Measurements from ENCODE around the gene RUFY4. TPM values are rescaled to one million over a fixed set of nuclear protein-coding genes. Genes with fewer than 3 reads are reported as not detected.

Gene RUFY4
- polyA plus RNA-seq, 1 donor (not counting 4 experiments of a cell fraction or from before 2014, with no cell fraction given), result not detected

- FAIRE-seq (peak; percentile 48), DNase-seq (ENCODE audit: low read depth, low spot score) (no peak)
- no peak overlapping the region for H2AFZ ChIP-seq (ENCODE audit: control insufficient read depth, low read length)
- H3K4me2 ChIP-seq (ENCODE audit: control insufficient read depth, extremely low read depth, insufficient read depth, low read depth, low read length), result no peak overlapping the region
- no peaks in the 10 kb centered on the region for H3K79me2 ChIP-seq (ENCODE audit: control insufficient read depth, insufficient read depth, low read length)
- no peak overlapping the region for H3K4me3 ChIP-seq (ENCODE audit: control insufficient read depth in 2 of 3, extremely low read depth in 1 of 3, insufficient read depth in 2 of 3, low read depth in 1 of 3, low read length in 3 of 3)
- peaks cover 14% of the 10 kb centered on the region for H3K27me3 ChIP-seq (ENCODE audit: control insufficient read depth, extremely low read depth, insufficient read depth, low read length)
- H3K27ac ChIP-seq (ENCODE audit: control insufficient read depth, insufficient read depth, low read length), result no peak overlapping the region
- H3K9me3 ChIP-seq (ENCODE audit: control insufficient read depth, low read depth, low read length), result no peaks in the 10 kb centered on the region
- TF ChIP-seq CTCF (optimal IDR thresholded peaks at IDR 0.05 in 1 of 3, IDR thresholded peaks at IDR 0.05 in 1 of 3, conservative IDR thresholded peaks at IDR 0.05 in 1 of 3; ENCODE audit: extremely low read depth in 1 of 3, insufficient read depth in 2 of 3, low read length in 3 of 3), result peak; percentile 50 to 68 (median 50)
- TF ChIP-seq EZH2 (IDR thresholded peaks at IDR 0.05; ENCODE audit: low read length), result no peak
- no peaks in the 10 kb centered on the region for H3K9me1 ChIP-seq (ENCODE audit: control insufficient read depth, extremely low read depth, insufficient read depth, low read length)
- H3K4me1 ChIP-seq (ENCODE audit: control insufficient read depth, extremely low read depth, insufficient read depth, low read length), result no peaks in the 10 kb centered on the region
- dilution Hi-C loops (cut with MboI; ENCODE audit: extremely low pct_ligation_motif_present, low sequenced_read_pairs), result no loop called here
- H3K9ac ChIP-seq (ENCODE audit: control insufficient read depth, extremely low read depth, insufficient read depth, low read length), result no peak overlapping the region
- H3K36me3 ChIP-seq (ENCODE audit: control insufficient read depth in 2 of 2, extremely low read depth in 1 of 2, insufficient read depth in 2 of 2, low read length in 2 of 2), result no peaks in the 10 kb centered on the region
- no peaks in the 10 kb centered on the region for H4K20me1 ChIP-seq (ENCODE audit: control insufficient read depth, extremely low read depth, insufficient read depth, low read length)
These were observed 24.8 kb downstream of the RUFY4 start for GRCh38 chr2:218093879-218094278.

GRCh38 chr2:218095853-218096252 lies 26.8 kb downstream of the RUFY4 start:
- dilution Hi-C loops (cut with MboI; ENCODE audit: extremely low pct_ligation_motif_present, low sequenced_read_pairs), result no loop called here
- no peaks in the 10 kb centered on the region for H3K36me3 ChIP-seq (ENCODE audit: control insufficient read depth in 2 of 2, extremely low read depth in 1 of 2, insufficient read depth in 2 of 2, low read length in 2 of 2)
- no peaks in the 10 kb centered on the region for H3K9me1 ChIP-seq (ENCODE audit: control insufficient read depth, extremely low read depth, insufficient read depth, low read length)
- H3K9ac ChIP-seq (ENCODE audit: control insufficient read depth, extremely low read depth, insufficient read depth, low read length), result no peak overlapping the region
- H2AFZ ChIP-seq (ENCODE audit: control insufficient read depth, low read length), result no peak overlapping the region
- peaks cover 3% of the 10 kb centered on the region for H3K27me3 ChIP-seq (ENCODE audit: control insufficient read depth, extremely low read depth, insufficient read depth, low read length)
- no peak for DNase-seq (ENCODE audit: low read depth, low spot score)
- no peaks in the 10 kb centered on the region for H3K79me2 ChIP-seq (ENCODE audit: control insufficient read depth, insufficient read depth, low read length)
- H3K27ac ChIP-seq (ENCODE audit: control insufficient read depth, insufficient read depth, low read length), result no peak overlapping the region
- H4K20me1 ChIP-seq (ENCODE audit: control insufficient read depth, extremely low read depth, insufficient read depth, low read length), result no peaks in the 10 kb centered on the region
- H3K4me1 ChIP-seq (ENCODE audit: control insufficient read depth, extremely low read depth, insufficient read depth, low read length), result no peaks in the 10 kb centered on the region
- H3K4me2 ChIP-seq (ENCODE audit: control insufficient read depth, extremely low read depth, insufficient read depth, low read depth, low read length), result no peak overlapping the region
- H3K9me3 ChIP-seq (ENCODE audit: control insufficient read depth, low read depth, low read length), result no peaks in the 10 kb centered on the region
- TF ChIP-seq CTCF (optimal IDR thresholded peaks at IDR 0.05 in 1 of 3, IDR thresholded peaks at IDR 0.05 in 1 of 3, conservative IDR thresholded peaks at IDR 0.05 in 1 of 3; ENCODE audit: extremely low read depth in 1 of 3, insufficient read depth in 2 of 3, low read length in 3 of 3), result no peak
- TF ChIP-seq EZH2 (IDR thresholded peaks at IDR 0.05; ENCODE audit: low read length), result no peak
- no peak overlapping the region for H3K4me3 ChIP-seq (ENCODE audit: control insufficient read depth in 2 of 3, extremely low read depth in 1 of 3, insufficient read depth in 2 of 3, low read depth in 1 of 3, low read length in 3 of 3)
- FAIRE-seq, result no peak
